Pancreas (tissue), 10 donors: ENCODE data around the gene TENM3. TPM values are rescaled to one million over a fixed set of nuclear protein-coding genes. Genes with fewer than 3 reads are reported as not detected.

ENCODE experiments used
- ATAC-seq, 4 donors: fragments of 200-7000 bp; cut with Tn5 transposase; one replicate each; pipeline versions ENCODE4 v1.8.0 to v1.9.1; 2020; ENCODE audit warnings: mild to moderate bottlenecking in 4 of 4, moderate library complexity in 4 of 4
- DNase-seq, 6 donors: peaks; one replicate each; pipeline ENCODE4 v3.0.0-alpha.2; 2020
- FAIRE-seq: peaks from 2 replicates; lab custom pipeline; 2012; peaks lifted over from hg19 to GRCh38; lab: Jason Lieb, UNC
- H3K27ac ChIP-seq, 4 donors: fragments of 200-600 bp; sonication (generic); 1 replicate in 3 of 4; 2 replicates in 1 of 4; pipeline versions ENCODE4 v1.5.0 to v1.8.0; 2020
- H3K27me3 ChIP-seq, 4 donors: fragments of 200-600 bp; one replicate each; pipeline ENCODE4 v1.8.0; 2021
- H3K36me3 ChIP-seq, 3 donors: fragments of 200-600 bp; sonication (generic) in 1 of 3; one replicate each; pipeline versions ENCODE4 v1.5.0 to v1.8.0; 2020 to 2021
- H3K4me1 ChIP-seq, 3 donors: fragments of 200-600 bp; one replicate each; pipeline ENCODE4 v1.8.0; 2021
- H3K4me3 ChIP-seq, 4 donors: fragments of 200-600 bp; sonication (generic) in 2 of 4; one replicate each; pipeline versions ENCODE4 v1.5.0 to v1.8.0; 2020 to 2021
- H3K9me3 ChIP-seq, 4 donors: fragments of 200-600 bp; one replicate each; pipeline ENCODE4 v1.8.0; 2021
- WGBS, 2 donors: extraction: QIAGEN DNeasy Blood & Tissue Kit; methylation state at CpG; one replicate each; pipeline ENCODE4 v1.1.7; 2013; 5-methylcytosine and 5-hydroxymethylcytosine counted together
- intact Hi-C, 3 donors: fragments of 100-400 bp; cut with DNase I; formaldehyde crosslinking; loops; one replicate each; pipeline versions ENCODE4 v1.11.1 to v1.14.2; 2022
- polyA plus RNA-seq, 2 donors: library from polyadenylated mRNA; stranded (reverse); fragments of 200-250 nt; gene quantifications; one replicate each; pipeline ENCODE4 v1.2.3, GENCODE V29; 2013
- total RNA-seq, 6 donors: library from RNA; stranded (reverse); fragmentation: NEBNext Ultra II Directional in 4 of 6; extraction: Animal tissue kit (Norgen Biotek cat#: 25700) in 4 of 6; gene quantifications; one replicate each; pipeline versions ENCODE4 v1.2.1 to v1.2.4, GENCODE V29; 2021 to 2023
- TF ChIP-seq, protein P1 (sequence below), 4 donors: fragments of 200-600 bp; sonication (generic) in 3 of 4; IDR thresholded peaks; one replicate each; pipeline versions ENCODE4 v1.5.0 to v1.8.0; 2021; ENCODE audit warnings: antibody characterized with exemption in 4 of 4
- donor health status: healthy with polysubstance abuse.
- donor health status: DM: no; HTN: no; CAD: no; lungs with moderate emphysema.
- donor health status: DM: no; HTN: no; CAD: no.
- donor health status: control.
- donor health status: control.
- donor health status: Bipolar disorder and iron deficiency.
- donor health status: DM: yes; HTN: yes; CAD: no.
- donor health status: DM: no; HTN: no; CAD: no.
- donor health status: DM: no; HTN: no; CAD: no.
- donor health status: DM: yes; HTN: yes; CAD: no.

Gene TENM3
- total and polyA plus RNA-seq, 8 donors: 0.99 to 6.1 (median 4.4) TPM

GRCh38 chr4:182420189-182420588 is 177.0 kb downstream of the TENM3 start:
- H3K9me3 ChIP-seq: no peaks in the 10 kb centered on the region
- no peak for FAIRE-seq

GRCh38 chr4:182421753-182422152 is 178.6 kb downstream of the TENM3 start:
- DNase-seq (no peak), ATAC-seq (no peak), FAIRE-seq (no peak)
- Histone ChIP-seq H3K36me3 (no peaks in the 10 kb centered on the region), H3K4me3 (no peak overlapping the region), H3K27ac (no peak overlapping the region), H3K4me1 (no peaks in the 10 kb centered on the region), H3K9me3 (no peaks in the 10 kb centered on the region), H3K27me3 (no peaks in the 10 kb centered on the region)
- intact Hi-C loops: no loop called here
- TF ChIP-seq, protein P1, sequence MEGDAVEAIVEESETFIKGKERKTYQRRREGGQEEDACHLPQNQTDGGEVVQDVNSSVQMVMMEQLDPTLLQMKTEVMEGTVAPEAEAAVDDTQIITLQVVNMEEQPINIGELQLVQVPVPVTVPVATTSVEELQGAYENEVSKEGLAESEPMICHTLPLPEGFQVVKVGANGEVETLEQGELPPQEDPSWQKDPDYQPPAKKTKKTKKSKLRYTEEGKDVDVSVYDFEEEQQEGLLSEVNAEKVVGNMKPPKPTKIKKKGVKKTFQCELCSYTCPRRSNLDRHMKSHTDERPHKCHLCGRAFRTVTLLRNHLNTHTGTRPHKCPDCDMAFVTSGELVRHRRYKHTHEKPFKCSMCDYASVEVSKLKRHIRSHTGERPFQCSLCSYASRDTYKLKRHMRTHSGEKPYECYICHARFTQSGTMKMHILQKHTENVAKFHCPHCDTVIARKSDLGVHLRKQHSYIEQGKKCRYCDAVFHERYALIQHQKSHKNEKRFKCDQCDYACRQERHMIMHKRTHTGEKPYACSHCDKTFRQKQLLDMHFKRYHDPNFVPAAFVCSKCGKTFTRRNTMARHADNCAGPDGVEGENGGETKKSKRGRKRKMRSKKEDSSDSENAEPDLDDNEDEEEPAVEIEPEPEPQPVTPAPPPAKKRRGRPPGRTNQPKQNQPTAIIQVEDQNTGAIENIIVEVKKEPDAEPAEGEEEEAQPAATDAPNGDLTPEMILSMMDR (IDR thresholded peaks at IDR 0.05): no peak
- 80 to 82% methylated on average over 5 of the region's 5 CpGs for WGBS, 2 donors

More at GRCh38 chr4:182420189-182420588, 177.0 kb downstream of the TENM3 start:
- H3K27me3 ChIP-seq: no peaks in the 10 kb centered on the region
- ATAC-seq (no peak), DNase-seq (no peak)
- H3K36me3 ChIP-seq: no peaks in the 10 kb centered on the region
- H3K27ac ChIP-seq: no peak overlapping the region
- TF ChIP-seq, protein P1 (IDR thresholded peaks at IDR 0.05): no peak
- no peak overlapping the region for H3K4me3 ChIP-seq
- intact Hi-C loops: no loop called here
- whole genome bisulfite sequencing, 2 donors: 70 to 73% methylated on average over 7 of the region's 7 CpGs
- H3K4me1 ChIP-seq: no peaks in the 10 kb centered on the region

- TF ChIP-seq, protein P1 (IDR thresholded peaks at IDR 0.05): no peak
- Histone ChIP-seq H3K36me3 (no peaks in the 10 kb centered on the region), H3K4me1 (no peaks in the 10 kb centered on the region), H3K27ac (no peak overlapping the region), H3K9me3 (no peaks in the 10 kb centered on the region), H3K4me3 (no peak overlapping the region), H3K27me3 (no peaks in the 10 kb centered on the region)
- no peak for ATAC-seq
- no peak for DNase-seq
- FAIRE-seq: no peak
- 81 to 87% methylated on average over 2 of the region's 2 CpGs for WGBS, 2 donors
- intact Hi-C loops: no loop called here
Observed at GRCh38 chr4:182425302-182425701, 182.1 kb downstream of the TENM3 start.

- 30 to 36% methylated on average over 1 of the region's 1 CpG for WGBS, 2 donors
- H3K27ac ChIP-seq: no peak overlapping the region
- H3K4me3 ChIP-seq: no peak overlapping the region
- intact Hi-C loops: no loop called here
- no peaks in the 10 kb centered on the region for H3K9me3 ChIP-seq
- no peaks in the 10 kb centered on the region for H3K27me3 ChIP-seq
- H3K36me3 ChIP-seq: no peaks in the 10 kb centered on the region
- FAIRE-seq: no peak
- no peaks in the 10 kb centered on the region for H3K4me1 ChIP-seq
- no peak for DNase-seq
- TF ChIP-seq, protein P1 (IDR thresholded peaks at IDR 0.05): no peak
- ATAC-seq: no peak
Observed at GRCh38 chr4:182426901-182427300, 183.7 kb downstream of the TENM3 start.

DNA sequence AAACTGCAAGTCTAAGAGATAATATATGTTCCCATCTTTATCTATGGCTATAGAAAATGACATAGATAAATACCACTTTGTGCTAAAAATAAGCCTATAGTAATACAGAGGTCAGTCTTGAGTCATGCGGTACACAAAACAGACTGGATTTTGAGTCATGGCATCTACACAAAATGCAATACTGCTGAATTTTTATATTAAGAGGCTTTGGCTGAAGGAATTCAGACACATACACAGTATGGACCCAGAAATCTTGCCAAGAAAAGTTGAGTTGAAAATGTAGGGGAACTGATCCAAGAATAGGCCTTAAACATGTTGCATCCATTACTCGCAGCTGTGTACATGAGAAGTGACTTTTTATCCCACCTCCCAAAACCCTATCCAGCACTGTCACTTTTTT is 184.4 kb downstream of the TENM3 start:
- no peaks in the 10 kb centered on the region for H3K36me3 ChIP-seq
- 88 to 93% methylated on average over 2 of the region's 2 CpGs for WGBS, 2 donors
- TF ChIP-seq, protein P1 (IDR thresholded peaks at IDR 0.05): no peak
- ATAC-seq (no peak), FAIRE-seq (no peak), DNase-seq (no peak)
- H3K4me3 ChIP-seq: no peak overlapping the region
- no peaks in the 10 kb centered on the region for H3K9me3 ChIP-seq
- H3K27me3 ChIP-seq: no peaks in the 10 kb centered on the region
- H3K4me1 ChIP-seq: no peaks in the 10 kb centered on the region
- H3K27ac ChIP-seq: no peak overlapping the region
- intact Hi-C loops: no loop called here
